HL-60 (cell line): Measurements from ENCODE around the gene SLC3A2.
"Not testable (repeated sequence)": the region's sequence is repeated elsewhere in the genome, so short reads cannot be mapped to it uniquely, and the experiment has no call there.

ENCODE experiments used
- DNase-seq, 2 experiments: peaks; one replicate each; pipeline ENCODE4 v3.0.0-alpha.2; 2010 to 2020; ENCODE audit warnings: low read depth in 1 of 2, low spot score in 1 of 2
- H3K27ac ChIP-seq: fragments of 250-450 bp; sonication (Bioruptor Pico); replicated peaks from 2 replicates; pipeline ENCODE4 v1.5.1; 2020; ENCODE audit warnings: mild to moderate bottlenecking, moderate library complexity
- H3K27me3 ChIP-seq: fragments of 250-450 bp; sonication (Bioruptor Pico); 2 replicates; pipeline ENCODE4 v1.5.1; 2021; ENCODE audit warnings: mild to moderate bottlenecking, moderate library complexity; ENCODE audit not compliant: insufficient read depth, poor library complexity, severe bottlenecking
- H3K4me3 ChIP-seq: replicated peaks from 2 replicates; pipeline ENCODE4 v1.5.1; 2011; ENCODE audit warnings: mild to moderate bottlenecking, control low read depth, low read length; ENCODE audit not compliant: insufficient read depth
- CTCF ChIP-seq: IDR thresholded peaks from one replicate; pipeline ENCODE4 v1.5.1; 2011; ENCODE audit warnings: low read length, control low read depth, inconsistent platforms; ENCODE audit not compliant: insufficient read depth
- GABPA ChIP-seq: IDR thresholded peaks from 2 replicates; pipeline ENCODE4 v1.6.1; 2012; ENCODE audit warnings: low read depth
- POLR2AphosphoS5 ChIP-seq: IDR thresholded peaks from 2 replicates; pipeline ENCODE4 v1.6.1; 2012; ENCODE audit warnings: low read depth
- REST ChIP-seq: IDR thresholded peaks from 2 replicates; pipeline ENCODE4 v1.6.1; 2012; ENCODE audit warnings: low read depth; ENCODE audit not compliant: insufficient replicate concordance
- SPI1 ChIP-seq: IDR thresholded peaks from 2 replicates; pipeline ENCODE4 v1.6.1; 2012; ENCODE audit warnings: low read depth, mild to moderate bottlenecking, borderline replicate concordance

Gene SLC3A2

GRCh38 chr11:62856333-62856895 is 24.3 kb upstream of the SLC3A2 start:
- H3K27me3 ChIP-seq: no peaks in the 10 kb centered on the region
- TF ChIP-seq SPI1: no peak
- no peak for TF ChIP-seq GABPA
- TF ChIP-seq CTCF: no peak
- no peak for DNase-seq
- H3K27ac ChIP-seq: peak overlapping the region; percentile 94
- peak overlapping the region; percentile 59 for H3K4me3 ChIP-seq

GRCh38 chr11:62857541-62857982 is 23.1 kb upstream of the SLC3A2 start:
- no peak for DNase-seq
- Histone ChIP-seq H3K4me3 (peak overlapping the region; percentile 59), H3K27me3 (no peaks in the 10 kb centered on the region), H3K27ac (peak overlapping the region; percentile 94)
- TF ChIP-seq CTCF (no peak), SPI1 (peak; percentile 77)

GRCh38 chr11:62858201-62858600 is 22.5 kb upstream of the SLC3A2 start:
- no peak for TF ChIP-seq SPI1
- no peak for TF ChIP-seq POLR2AphosphoS5
- TF ChIP-seq CTCF: no peak
- no peak for TF ChIP-seq REST
- TF ChIP-seq GABPA: no peak
- Histone ChIP-seq H3K27ac (peak overlapping the region; percentile 29), H3K4me3 (peak overlapping the region; percentile 59)

GRCh38 chr11:62859281-62859703 is 21.4 kb upstream of the SLC3A2 start:
- not testable (repeated sequence) for H3K4me3 ChIP-seq

More at GRCh38 chr11:62858201-62858600, 22.5 kb upstream of the SLC3A2 start:
- H3K27me3 ChIP-seq: no peaks in the 10 kb centered on the region
- DNase-seq: no peak

GRCh38 chr11:62860835-62861563 is 19.7 kb upstream of the SLC3A2 start:
- TF ChIP-seq POLR2AphosphoS5 (no peak), REST (no peak), CTCF (no peak), SPI1 (no peak), GABPA (no peak)
- H3K4me3 ChIP-seq: no peak overlapping the region
- H3K27ac ChIP-seq: peak overlapping the region; percentile 40
- H3K27me3 ChIP-seq: no peaks in the 10 kb centered on the region
- DNase-seq: no peak

More at GRCh38 chr11:62859281-62859703, 21.4 kb upstream of the SLC3A2 start:
- not testable (repeated sequence) for H3K27me3 ChIP-seq, DNase-seq
- peak overlapping the region; percentile 29 for H3K27ac ChIP-seq
